Panc1 (cell line): Measurements from ENCODE around the gene RAB3IP. TPM values are rescaled to one million over a fixed set of nuclear protein-coding genes. Genes with fewer than 3 reads are reported as not detected.

Experiments used
- ATAC-seq: fragments of 200-7000 bp; cut with Tn5 transposase; 2 replicates; pipeline ENCODE4 v1.9.1; 2020; ENCODE audit warnings: mild to moderate bottlenecking, moderate library complexity
- BruUV-seq: library from RNA; stranded (reverse); fragments of 400-500 nt; replicated peaks from 2 replicates; lab custom pipeline; 2021; lab: Mats Ljungman, UMichigan
- CTCF ChIA-PET: fragments of 300-600 bp; sonication (Branson Sonifier 250); formaldehyde crosslinking; loops from one replicate; lab custom pipeline; 2022; ENCODE audit warnings: antibody characterized with exemption; lab: Charles Lee
- POLR2A ChIA-PET: fragments of 300-600 bp; sonication (Branson Sonifier 250); formaldehyde crosslinking; loops from one replicate; lab custom pipeline; 2022; ENCODE audit warnings: antibody characterized with exemption; lab: Charles Lee
- DNase-seq: peaks from one replicate; pipeline ENCODE4 v3.0.0-alpha.2; 2010; ENCODE audit warnings: low read depth, low spot score
- H3K27ac ChIP-seq: 2 replicates; pipeline ENCODE4 v1.5.1; 2011; ENCODE audit warnings: mild to moderate bottlenecking, low read length, inconsistent platforms
- H3K27me3 ChIP-seq: fragments of 200-500 bp; sonication (Bioruptor generic); 2 replicates; pipeline ENCODE4 v1.6.0; 2014; ENCODE audit warnings: low read length, inconsistent platforms; ENCODE audit not compliant: control insufficient read depth, insufficient read depth
- H3K36me3 ChIP-seq: fragments of 200-500 bp; sonication (Bioruptor generic); 2 replicates; pipeline ENCODE4 v1.5.1; 2014; ENCODE audit warnings: inconsistent platforms, mild to moderate bottlenecking, low read length, moderate library complexity; ENCODE audit not compliant: control insufficient read depth, insufficient read depth
- H3K4me1 ChIP-seq: 2 replicates; pipeline ENCODE4 v1.5.1; 2011; ENCODE audit warnings: inconsistent platforms, mild to moderate bottlenecking, low read length, moderate library complexity; ENCODE audit not compliant: control insufficient read depth, insufficient read depth
- H3K4me3 ChIP-seq, 2 experiments: 2 replicates each; pipeline ENCODE4 v1.5.1; 2011 to 2012; ENCODE audit warnings: low read depth in 2 of 2, low read length in 2 of 2, mild to moderate bottlenecking in 2 of 2, inconsistent platforms in 1 of 2, moderate library complexity in 1 of 2
- H3K9me3 ChIP-seq: fragments of 200-500 bp; sonication (Bioruptor generic); 2 replicates; pipeline ENCODE4 v1.5.1; 2014; ENCODE audit warnings: low read depth, mild to moderate bottlenecking, inconsistent platforms, low read length, moderate library complexity; ENCODE audit not compliant: control insufficient read depth, insufficient read depth
- POLR2AphosphoS5 ChIP-seq: IDR thresholded peaks from 2 replicates; pipeline ENCODE4 v1.6.1; 2012; ENCODE audit warnings: mild to moderate bottlenecking, low read depth, low read length, moderate library complexity
- SIN3A ChIP-seq: IDR thresholded peaks from 2 replicates; pipeline ENCODE4 v1.6.1; 2012; ENCODE audit warnings: low read depth, mild to moderate bottlenecking, low read length, moderate library complexity, borderline replicate concordance; ENCODE audit not compliant: insufficient read depth
- TCF7L2 ChIP-seq: IDR thresholded peaks from 2 replicates; pipeline ENCODE4 v1.6.1; 2011; ENCODE audit warnings: mild to moderate bottlenecking, low read depth, low read length, inconsistent platforms
- in situ Hi-C: cut with HindIII; loops from 2 replicates; pipeline ENCODE4 v1.10.0; 2016; ENCODE audit warnings: low sequenced_read_pairs, low pct_unique_long_range_greater_than_20kb
- intact Hi-C: fragments of 100-400 bp; cut with micrococcal nuclease; formaldehyde crosslinking; loops from one replicate; pipeline ENCODE4 v1.10.0; 2022; ENCODE audit not compliant: unreplicated experiment
- total RNA-seq: library from RNA; stranded (reverse); gene quantifications from one replicate; pipeline ENCODE4 v1.2.1, GENCODE V29; 2021; ENCODE audit not compliant: unreplicated experiment
- TF ChIP-seq, protein P1 (sequence below), 2 experiments: IDR thresholded peaks; 2 replicates each; pipeline ENCODE4 v1.6.1; 2011 to 2012; ENCODE audit warnings: low read depth in 2 of 2, control low read depth in 1 of 2, low read length in 1 of 2, mild to moderate bottlenecking in 1 of 2, moderate library complexity in 1 of 2; ENCODE audit not compliant: insufficient read depth in 1 of 2
- TF ChIP-seq, protein P2 (sequence below): fragments of 450-650 bp; IDR thresholded peaks from 2 replicates; pipeline ENCODE4 v1.5.1; 2017; ENCODE audit warnings: mild to moderate bottlenecking

RAB3IP gene
- total RNA-seq, 1 experiment from 2014 or later, result 22.9 TPM

DNA sequence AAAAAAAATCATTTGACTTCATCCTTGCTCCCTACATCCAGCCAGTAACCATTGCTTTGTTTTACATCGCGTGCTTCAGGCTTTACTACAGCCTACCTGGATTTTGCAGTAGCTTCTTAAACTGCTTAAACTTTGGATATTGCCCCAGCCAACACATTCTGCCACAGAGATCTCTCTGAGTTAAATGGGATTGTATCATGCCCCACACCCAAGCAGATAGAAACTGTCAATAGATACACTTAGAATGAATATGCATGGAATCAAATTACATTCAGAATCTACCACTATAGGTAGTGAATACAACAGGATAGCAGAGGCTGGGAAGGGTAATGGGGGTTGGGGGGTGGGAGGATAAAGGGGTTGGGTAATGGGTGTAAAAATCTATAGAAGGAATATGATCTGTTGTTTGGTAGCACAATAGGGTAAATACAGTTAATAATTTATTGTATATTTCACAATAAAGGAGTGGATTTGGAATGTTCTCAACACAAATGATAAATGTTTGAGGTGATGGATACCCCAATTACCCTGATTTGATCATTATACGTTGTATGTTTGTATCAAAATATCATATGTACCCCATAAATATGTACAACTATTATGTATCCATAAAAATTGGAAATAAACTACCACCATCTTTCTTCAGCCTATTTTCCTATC, 83.7 kb downstream of the RAB3IP start:
- TF ChIP-seq, protein P1, sequence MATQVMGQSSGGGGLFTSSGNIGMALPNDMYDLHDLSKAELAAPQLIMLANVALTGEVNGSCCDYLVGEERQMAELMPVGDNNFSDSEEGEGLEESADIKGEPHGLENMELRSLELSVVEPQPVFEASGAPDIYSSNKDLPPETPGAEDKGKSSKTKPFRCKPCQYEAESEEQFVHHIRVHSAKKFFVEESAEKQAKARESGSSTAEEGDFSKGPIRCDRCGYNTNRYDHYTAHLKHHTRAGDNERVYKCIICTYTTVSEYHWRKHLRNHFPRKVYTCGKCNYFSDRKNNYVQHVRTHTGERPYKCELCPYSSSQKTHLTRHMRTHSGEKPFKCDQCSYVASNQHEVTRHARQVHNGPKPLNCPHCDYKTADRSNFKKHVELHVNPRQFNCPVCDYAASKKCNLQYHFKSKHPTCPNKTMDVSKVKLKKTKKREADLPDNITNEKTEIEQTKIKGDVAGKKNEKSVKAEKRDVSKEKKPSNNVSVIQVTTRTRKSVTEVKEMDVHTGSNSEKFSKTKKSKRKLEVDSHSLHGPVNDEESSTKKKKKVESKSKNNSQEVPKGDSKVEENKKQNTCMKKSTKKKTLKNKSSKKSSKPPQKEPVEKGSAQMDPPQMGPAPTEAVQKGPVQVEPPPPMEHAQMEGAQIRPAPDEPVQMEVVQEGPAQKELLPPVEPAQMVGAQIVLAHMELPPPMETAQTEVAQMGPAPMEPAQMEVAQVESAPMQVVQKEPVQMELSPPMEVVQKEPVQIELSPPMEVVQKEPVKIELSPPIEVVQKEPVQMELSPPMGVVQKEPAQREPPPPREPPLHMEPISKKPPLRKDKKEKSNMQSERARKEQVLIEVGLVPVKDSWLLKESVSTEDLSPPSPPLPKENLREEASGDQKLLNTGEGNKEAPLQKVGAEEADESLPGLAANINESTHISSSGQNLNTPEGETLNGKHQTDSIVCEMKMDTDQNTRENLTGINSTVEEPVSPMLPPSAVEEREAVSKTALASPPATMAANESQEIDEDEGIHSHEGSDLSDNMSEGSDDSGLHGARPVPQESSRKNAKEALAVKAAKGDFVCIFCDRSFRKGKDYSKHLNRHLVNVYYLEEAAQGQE (IDR thresholded peaks at IDR 0.05; ENCODE audit: insufficient read depth in 1 of 2, low read depth in 2 of 2, low read length in 1 of 2), result no peak
- TF ChIP-seq, protein P2, sequence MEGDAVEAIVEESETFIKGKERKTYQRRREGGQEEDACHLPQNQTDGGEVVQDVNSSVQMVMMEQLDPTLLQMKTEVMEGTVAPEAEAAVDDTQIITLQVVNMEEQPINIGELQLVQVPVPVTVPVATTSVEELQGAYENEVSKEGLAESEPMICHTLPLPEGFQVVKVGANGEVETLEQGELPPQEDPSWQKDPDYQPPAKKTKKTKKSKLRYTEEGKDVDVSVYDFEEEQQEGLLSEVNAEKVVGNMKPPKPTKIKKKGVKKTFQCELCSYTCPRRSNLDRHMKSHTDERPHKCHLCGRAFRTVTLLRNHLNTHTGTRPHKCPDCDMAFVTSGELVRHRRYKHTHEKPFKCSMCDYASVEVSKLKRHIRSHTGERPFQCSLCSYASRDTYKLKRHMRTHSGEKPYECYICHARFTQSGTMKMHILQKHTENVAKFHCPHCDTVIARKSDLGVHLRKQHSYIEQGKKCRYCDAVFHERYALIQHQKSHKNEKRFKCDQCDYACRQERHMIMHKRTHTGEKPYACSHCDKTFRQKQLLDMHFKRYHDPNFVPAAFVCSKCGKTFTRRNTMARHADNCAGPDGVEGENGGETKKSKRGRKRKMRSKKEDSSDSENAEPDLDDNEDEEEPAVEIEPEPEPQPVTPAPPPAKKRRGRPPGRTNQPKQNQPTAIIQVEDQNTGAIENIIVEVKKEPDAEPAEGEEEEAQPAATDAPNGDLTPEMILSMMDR, result no peak
- H3K27ac ChIP-seq, result no peak overlapping the region
- peaks cover 4% of the 10 kb centered on the region for H3K4me1 ChIP-seq
- H3K36me3 ChIP-seq, result no peaks in the 10 kb centered on the region
- POLR2A ChIA-PET, result interaction anchor here (0.6 kb wide), 1 partner anchor 71 kb away, joined by 3 read pairs; no protein-coding TSS in a partner anchor
- H3K27me3 ChIP-seq, result no peaks in the 10 kb centered on the region; the same call in 1 of the 2 replicates
- DNase-seq (no peak), ATAC-seq (peak; percentile 48)
- BruUV-seq, result no TSS peak
- no peaks in the 10 kb centered on the region for H3K9me3 ChIP-seq
- CTCF ChIA-PET, result no interaction called here
- in situ Hi-C loops (no loop called here), intact Hi-C loops (no loop called here)
- no peak overlapping the region for H3K4me3 ChIP-seq

DNA sequence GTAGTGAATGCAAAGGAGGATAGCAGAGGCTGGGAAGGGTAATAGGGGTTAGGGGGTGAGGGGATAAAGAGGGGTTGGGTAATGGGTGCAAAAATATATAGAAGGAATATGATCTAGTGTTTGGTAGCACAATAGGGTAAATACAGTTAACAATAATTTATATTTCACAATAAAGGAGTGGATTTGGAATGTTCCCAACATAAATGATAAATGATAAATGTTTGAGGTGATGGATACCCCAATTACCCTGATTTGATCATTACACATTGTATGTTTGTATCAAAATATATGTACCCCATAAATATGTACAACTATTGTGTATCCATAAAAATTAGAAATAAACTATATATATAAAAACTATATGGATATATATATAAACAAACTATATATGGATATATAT, 85.4 kb downstream of the RAB3IP start:
- H3K9me3 ChIP-seq, result no peaks in the 10 kb centered on the region
- in situ Hi-C loops, result no loop called here
- no peaks in the 10 kb centered on the region for H3K36me3 ChIP-seq
- H3K27me3 ChIP-seq, result peaks cover 7% of the 10 kb centered on the region
- ChIA-PET POLR2A (no interaction called here), CTCF (no interaction called here)
- no peak overlapping the region for H3K27ac ChIP-seq
- BruUV-seq, result no TSS peak
- peaks cover 4% of the 10 kb centered on the region for H3K4me1 ChIP-seq
- ATAC-seq, result no peak
- no peak overlapping the region for H3K4me3 ChIP-seq
- DNase-seq, result no peak
- intact Hi-C loops, result no loop called here
- TF ChIP-seq, protein P2, result no peak
- TF ChIP-seq, protein P1 (IDR thresholded peaks at IDR 0.05; ENCODE audit: insufficient read depth in 1 of 2, low read depth in 2 of 2, low read length in 1 of 2), result no peak
- TF ChIP-seq SIN3A, result no peak
- no peak for TF ChIP-seq TCF7L2
- no peak for TF ChIP-seq POLR2AphosphoS5
